GM23248 (cell line): ENCODE measurements around the gene ZNF500.

ENCODE experiments used
- EZH2 ChIP-seq: fragments of 200-600 bp; sonication (generic); IDR thresholded peaks from 2 replicates; pipeline ENCODE4 v1.6.1; 2018; ENCODE audit warnings: antibody characterized with exemption, mild to moderate bottlenecking; ENCODE audit not compliant: insufficient read depth, poor library complexity, severe bottlenecking
- EZH2phosphoT487 ChIP-seq: fragments of 200-600 bp; sonication (generic); IDR thresholded peaks from 2 replicates; pipeline ENCODE4 v1.6.1; 2018; ENCODE audit warnings: antibody characterized with exemption, moderate library complexity, mild to moderate bottlenecking, low read depth; ENCODE audit not compliant: insufficient read depth

DNA sequence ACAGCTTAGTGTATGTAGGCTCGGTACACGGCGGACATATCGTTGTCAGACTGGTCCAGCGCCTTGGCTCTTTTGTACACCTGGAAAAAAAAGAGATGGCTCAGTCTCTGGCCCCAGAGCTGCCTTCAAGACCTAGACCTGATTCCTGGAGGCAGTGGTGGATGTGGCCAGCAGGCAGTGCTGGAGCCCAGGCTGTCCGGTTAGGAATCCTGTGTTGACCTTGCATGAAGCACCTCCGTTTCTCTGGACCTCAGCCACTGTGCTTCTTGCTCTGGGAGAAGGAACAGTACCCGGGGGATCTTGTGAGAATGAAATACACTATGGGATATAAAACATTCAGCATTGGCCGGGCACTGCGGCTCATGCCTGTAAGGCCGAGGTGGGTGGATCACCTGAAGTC is 38.3 kb upstream of the ZNF500 start:
- no peak for TF ChIP-seq EZH2
- TF ChIP-seq EZH2phosphoT487: no peak
